NT2/D1 (cell line): ENCODE data around the gene PLCB4.

Source experiments
- SUZ12 ChIP-seq: IDR thresholded peaks from 2 replicates; pipeline ENCODE4 v1.6.1; 2011; ENCODE audit not compliant: insufficient read length, insufficient read depth; ENCODE audit errors: extremely low read depth
- YY1 ChIP-seq: IDR thresholded peaks from 2 replicates; pipeline ENCODE4 v1.6.1; 2011; ENCODE audit not compliant: insufficient read length, insufficient read depth
- ZNF274 ChIP-seq: IDR thresholded peaks from 2 replicates; pipeline ENCODE4 v1.6.1; 2011; ENCODE audit warnings: mild to moderate bottlenecking, low read depth, low read length

DNA sequence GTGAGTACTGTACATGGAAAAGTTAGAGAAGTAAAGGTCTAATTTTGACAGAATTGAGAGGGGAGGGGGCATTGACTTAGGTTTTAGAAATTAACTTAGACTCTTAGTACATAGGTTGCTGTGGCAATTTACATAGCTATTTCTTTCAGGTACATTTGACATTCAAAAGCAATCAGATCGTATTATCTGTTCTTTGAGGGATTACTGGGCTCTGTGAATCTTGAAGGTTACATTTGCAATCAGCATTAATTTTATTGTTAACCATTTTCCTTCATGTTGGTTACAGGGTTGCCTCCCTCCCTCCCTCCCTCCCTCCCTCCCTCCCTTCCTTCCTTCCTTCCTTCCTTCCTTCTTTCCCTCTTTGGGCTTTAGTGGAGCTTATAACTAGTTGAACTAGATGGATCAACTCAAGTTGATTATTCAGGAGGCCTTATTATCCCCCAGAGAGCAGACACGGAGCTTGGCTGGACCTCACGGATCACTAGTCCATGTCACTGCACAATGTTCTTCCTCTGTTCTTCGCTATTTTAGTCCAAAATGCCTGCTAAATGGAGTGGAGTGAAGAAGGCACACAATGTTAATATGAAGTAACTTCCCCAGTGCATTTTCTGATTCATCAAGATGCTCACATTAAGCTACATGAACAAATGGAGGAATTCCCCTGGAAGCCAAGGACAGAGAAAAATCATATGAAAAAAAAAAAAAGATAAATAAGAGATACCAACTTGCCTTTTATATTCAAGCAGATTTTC, 87.8 kb downstream of the PLCB4 start:
- TF ChIP-seq YY1 = no peak
- no peak for TF ChIP-seq SUZ12
- no peak for TF ChIP-seq ZNF274
